H1 (cell line): ENCODE measurements around the gene TRAF1.

Experiments
- ATF2 ChIP-seq: IDR thresholded peaks from 2 replicates; pipeline ENCODE4 v1.6.1; 2012; ENCODE audit warnings: low read length, inconsistent platforms
- ATF3 ChIP-seq: IDR thresholded peaks from 2 replicates; pipeline ENCODE4 v1.6.1; 2011; ENCODE audit warnings: low read depth, mild to moderate bottlenecking, low read length; ENCODE audit not compliant: insufficient read depth
- CHD2 ChIP-seq: IDR thresholded peaks from 2 replicates; pipeline ENCODE4 v1.6.1; 2012; ENCODE audit warnings: low read length, improper control_type of control experiment
- CREB1 ChIP-seq: IDR thresholded peaks from 2 replicates; pipeline ENCODE4 v1.6.1; 2012; ENCODE audit warnings: inconsistent platforms
- CTCF ChIP-seq, 3 experiments: IDR thresholded peaks; 1 replicate in 2 of 3; 2 replicates in 1 of 3; pipeline versions ENCODE4 v1.5.1 to v1.6.1; 2011; ENCODE audit warnings: low read length in 3 of 3, mild to moderate bottlenecking in 3 of 3, inconsistent platforms in 2 of 3, low read depth in 1 of 3, moderate library complexity in 1 of 3; ENCODE audit not compliant: insufficient read depth in 1 of 3; ENCODE audit errors: control extremely low read depth in 1 of 3
- EZH2 ChIP-seq: fragments of 200-600 bp; sonication (generic); IDR thresholded peaks from 2 replicates; pipeline ENCODE4 v1.7.1; 2012; ENCODE audit warnings: low read depth, mild to moderate bottlenecking, moderate library complexity, low read length, inconsistent platforms; ENCODE audit not compliant: severe bottlenecking
- POLR2A ChIP-seq, 2 experiments: IDR thresholded peaks; 1 replicate in 1 of 2; 2 replicates in 1 of 2; pipeline ENCODE4 v1.6.1; 2011; ENCODE audit warnings: low read depth in 2 of 2, low read length in 2 of 2, mild to moderate bottlenecking in 2 of 2; ENCODE audit errors: control extremely low read depth in 1 of 2
- POLR2AphosphoS5 ChIP-seq: IDR thresholded peaks from 2 replicates; pipeline ENCODE4 v1.6.1; 2011; ENCODE audit warnings: low read depth, low read length
- RAD21 ChIP-seq, 2 experiments: IDR thresholded peaks in 1 of 2; conservative IDR thresholded peaks in 1 of 2; 2 replicates each; pipeline ENCODE4 v1.6.1; 2011; ENCODE audit warnings: low read depth in 2 of 2, low read length in 2 of 2, improper control_type of control experiment in 1 of 2, inconsistent platforms in 1 of 2, mild to moderate bottlenecking in 1 of 2, moderate library complexity in 1 of 2
- RNF2 ChIP-seq: fragments of 200-900, 300-1000 bp; sonication (generic); IDR thresholded peaks from 2 replicates; pipeline ENCODE4 v1.7.1; 2016; ENCODE audit warnings: borderline replicate concordance, low read depth, mild to moderate bottlenecking, antibody characterized with exemption, low read length; ENCODE audit not compliant: poor library complexity, severe bottlenecking; ENCODE audit errors: missing control alignments
- SP1 ChIP-seq: IDR thresholded peaks from 2 replicates; pipeline ENCODE4 v1.6.1; 2011; ENCODE audit warnings: low read depth, low read length
- SRF ChIP-seq: IDR thresholded peaks from 2 replicates; pipeline ENCODE4 v1.6.1; 2011; ENCODE audit warnings: mild to moderate bottlenecking, low read depth, low read length, moderate library complexity

- no peak for TF ChIP-seq RNF2
- no peak for TF ChIP-seq SP1
- peak; percentile 28 to 53; a peak in 3 of 4 replicates for TF ChIP-seq RAD21 (IDR thresholded peaks at IDR 0.05 in 1 of 2, conservative IDR thresholded peaks at IDR 0.05 in 1 of 2; ENCODE audit: low read depth in 2 of 2, low read length in 2 of 2)
- TF ChIP-seq CTCF (IDR thresholded peaks at IDR 0.05; ENCODE audit: control extremely low read depth in 1 of 3, insufficient read depth in 1 of 3, low read depth in 1 of 3, low read length in 3 of 3): peak; percentile 19 to 36 (median 30)
- no peak for TF ChIP-seq POLR2AphosphoS5
- TF ChIP-seq CHD2: no peak
- no peak for TF ChIP-seq CREB1
- TF ChIP-seq ATF2: no peak
- no peak for TF ChIP-seq POLR2A (IDR thresholded peaks at IDR 0.05; ENCODE audit: control extremely low read depth in 1 of 2, low read depth in 2 of 2, low read length in 2 of 2)
- no peak for TF ChIP-seq SRF
- TF ChIP-seq ATF3: 0 out of 2 replicates have a peak, but pooled peaks have one; percentile 28
- no peak for TF ChIP-seq EZH2
These were observed 10.0 kb downstream of the TRAF1 start for GRCh38 chr9:120916588-120916987.
